ENCODE measurements around the gene CADM1.

CADM1 gene

GRCh38 chr11:115304774-115305472 is 199.3 kb downstream of the CADM1 start:
- Histone ChIP-seq H3K4me1 (ENCODE audit: control insufficient read depth, insufficient read depth, low read length) (no peaks in the 10 kb centered on the region), H3K9ac (ENCODE audit: low read length) (no peak overlapping the region), H3K27me3 (replicated peaks; ENCODE audit: control insufficient read depth, insufficient read depth, low read length) (peaks cover 8% of the 10 kb centered on the region), H3K36me3 (ENCODE audit: control insufficient read depth, insufficient read depth, low read length, severe bottlenecking) (no peaks in the 10 kb centered on the region), H3K9me3 (ENCODE audit: control insufficient read depth, low read length) (no peaks in the 10 kb centered on the region), H3K4me3 (ENCODE audit: low read length) (no peak overlapping the region)
- no peak for DNase-seq (ENCODE audit: low read depth)

- Histone ChIP-seq H3K27me3 (replicated peaks; ENCODE audit: control insufficient read depth, insufficient read depth, low read length) (peaks cover 4% of the 10 kb centered on the region), H3K4me1 (ENCODE audit: control insufficient read depth, insufficient read depth, low read length) (no peaks in the 10 kb centered on the region), H3K9me3 (ENCODE audit: control insufficient read depth, low read length) (no peaks in the 10 kb centered on the region), H3K9ac (ENCODE audit: low read length) (no peak overlapping the region), H3K4me3 (ENCODE audit: low read length) (no peak overlapping the region), H3K36me3 (ENCODE audit: control insufficient read depth, insufficient read depth, low read length, severe bottlenecking) (no peaks in the 10 kb centered on the region)
- no peak for DNase-seq (ENCODE audit: low read depth)
These were observed 200.2 kb downstream of the CADM1 start for GRCh38 chr11:115303929-115304531.

- DNase-seq (ENCODE audit: low read depth), result no peak
- Histone ChIP-seq H3K9me3 (ENCODE audit: control insufficient read depth, low read length) (no peaks in the 10 kb centered on the region), H3K4me1 (ENCODE audit: control insufficient read depth, insufficient read depth, low read length) (no peaks in the 10 kb centered on the region), H3K4me3 (ENCODE audit: low read length) (no peak overlapping the region), H3K27me3 (replicated peaks; ENCODE audit: control insufficient read depth, insufficient read depth, low read length) (peaks cover 4% of the 10 kb centered on the region), H3K36me3 (ENCODE audit: control insufficient read depth, insufficient read depth, low read length, severe bottlenecking) (no peaks in the 10 kb centered on the region), H3K9ac (ENCODE audit: low read length) (no peak overlapping the region)
These were observed 201.1 kb downstream of the CADM1 start for GRCh38 chr11:115302946-115303703.

GRCh38 chr11:115300660-115301428 is 203.4 kb downstream of the CADM1 start:
- no peak overlapping the region for H3K9ac ChIP-seq (ENCODE audit: low read length)
- H3K4me1 ChIP-seq (ENCODE audit: control insufficient read depth, insufficient read depth, low read length), result no peaks in the 10 kb centered on the region
- H3K4me3 ChIP-seq (ENCODE audit: low read length), result no peak overlapping the region
- H3K27me3 ChIP-seq (replicated peaks; ENCODE audit: control insufficient read depth, insufficient read depth, low read length), result peaks cover 4% of the 10 kb centered on the region
- H3K36me3 ChIP-seq (ENCODE audit: control insufficient read depth, insufficient read depth, low read length, severe bottlenecking), result no peaks in the 10 kb centered on the region
- peaks cover 5% of the 10 kb centered on the region for H3K9me3 ChIP-seq (ENCODE audit: control insufficient read depth, low read length)
- DNase-seq (ENCODE audit: low read depth), result no peak

- H3K4me1 ChIP-seq (ENCODE audit: control insufficient read depth, insufficient read depth, low read length), result no peaks in the 10 kb centered on the region
- H3K27me3 ChIP-seq (replicated peaks; ENCODE audit: control insufficient read depth, insufficient read depth, low read length), result no peaks in the 10 kb centered on the region
- H3K9ac ChIP-seq (ENCODE audit: low read length), result no peak overlapping the region
- H3K4me3 ChIP-seq (ENCODE audit: low read length), result no peak overlapping the region
- H3K9me3 ChIP-seq (ENCODE audit: control insufficient read depth, low read length), result peaks cover 5% of the 10 kb centered on the region
- H3K36me3 ChIP-seq (ENCODE audit: control insufficient read depth, insufficient read depth, low read length, severe bottlenecking), result no peaks in the 10 kb centered on the region
- DNase-seq (ENCODE audit: low read depth), result no peak
These were observed 205.8 kb downstream of the CADM1 start for GRCh38 chr11:115298300-115299012.

- Histone ChIP-seq H3K4me3 (ENCODE audit: low read length) (no peak overlapping the region), H3K27me3 (replicated peaks; ENCODE audit: control insufficient read depth, insufficient read depth, low read length) (no peaks in the 10 kb centered on the region), H3K9me3 (ENCODE audit: control insufficient read depth, low read length) (peaks cover 5% of the 10 kb centered on the region), H3K4me1 (ENCODE audit: control insufficient read depth, insufficient read depth, low read length) (no peaks in the 10 kb centered on the region), H3K9ac (ENCODE audit: low read length) (no peak overlapping the region), H3K36me3 (ENCODE audit: control insufficient read depth, insufficient read depth, low read length, severe bottlenecking) (no peaks in the 10 kb centered on the region)
- no peak for DNase-seq (ENCODE audit: low read depth)
These were observed 206.9 kb downstream of the CADM1 start for GRCh38 chr11:115297330-115297729.

- Histone ChIP-seq H3K4me3 (ENCODE audit: low read length) (no peak overlapping the region), H3K27me3 (replicated peaks; ENCODE audit: control insufficient read depth, insufficient read depth, low read length) (no peaks in the 10 kb centered on the region)
- DNase-seq (ENCODE audit: low read depth), result no peak
These were observed 212.9 kb downstream of the CADM1 start for GRCh38 chr11:115291325-115291724.

GRCh38 chr11:115290893-115291292 is 213.3 kb downstream of the CADM1 start:
- Histone ChIP-seq H3K9me3 (ENCODE audit: control insufficient read depth, low read length) (no peaks in the 10 kb centered on the region), H3K36me3 (ENCODE audit: control insufficient read depth, insufficient read depth, low read length, severe bottlenecking) (no peaks in the 10 kb centered on the region), H3K4me3 (ENCODE audit: low read length) (no peak overlapping the region), H3K27me3 (replicated peaks; ENCODE audit: control insufficient read depth, insufficient read depth, low read length) (no peaks in the 10 kb centered on the region), H3K4me1 (ENCODE audit: control insufficient read depth, insufficient read depth, low read length) (peaks cover 3% of the 10 kb centered on the region), H3K9ac (ENCODE audit: low read length) (no peak overlapping the region)
- DNase-seq (ENCODE audit: low read depth), result no peak

More at GRCh38 chr11:115291325-115291724, 212.9 kb downstream of the CADM1 start:
- no peaks in the 10 kb centered on the region for H3K36me3 ChIP-seq (ENCODE audit: control insufficient read depth, insufficient read depth, low read length, severe bottlenecking)
- H3K9ac ChIP-seq (ENCODE audit: low read length), result no peak overlapping the region
- no peaks in the 10 kb centered on the region for H3K9me3 ChIP-seq (ENCODE audit: control insufficient read depth, low read length)
- H3K4me1 ChIP-seq (ENCODE audit: control insufficient read depth, insufficient read depth, low read length), result peaks cover 3% of the 10 kb centered on the region

GRCh38 chr11:115290479-115290878 is 213.7 kb downstream of the CADM1 start:
- Histone ChIP-seq H3K9ac (ENCODE audit: low read length) (no peak overlapping the region), H3K9me3 (ENCODE audit: control insufficient read depth, low read length) (no peaks in the 10 kb centered on the region), H3K27me3 (replicated peaks; ENCODE audit: control insufficient read depth, insufficient read depth, low read length) (peaks cover 2% of the 10 kb centered on the region), H3K4me3 (ENCODE audit: low read length) (no peak overlapping the region), H3K4me1 (ENCODE audit: control insufficient read depth, insufficient read depth, low read length) (peaks cover 3% of the 10 kb centered on the region), H3K36me3 (ENCODE audit: control insufficient read depth, insufficient read depth, low read length, severe bottlenecking) (no peaks in the 10 kb centered on the region)
- DNase-seq (ENCODE audit: low read depth), result no peak

- DNase-seq (ENCODE audit: low read depth), result no peak
- H3K36me3 ChIP-seq (ENCODE audit: control insufficient read depth, insufficient read depth, low read length, severe bottlenecking), result no peaks in the 10 kb centered on the region
- peaks cover 3% of the 10 kb centered on the region for H3K4me1 ChIP-seq (ENCODE audit: control insufficient read depth, insufficient read depth, low read length)
- no peak overlapping the region for H3K4me3 ChIP-seq (ENCODE audit: low read length)
- H3K27me3 ChIP-seq (replicated peaks; ENCODE audit: control insufficient read depth, insufficient read depth, low read length), result peaks cover 2% of the 10 kb centered on the region
- no peak overlapping the region for H3K9ac ChIP-seq (ENCODE audit: low read length)
- H3K9me3 ChIP-seq (ENCODE audit: control insufficient read depth, low read length), result no peaks in the 10 kb centered on the region
These were observed 216.9 kb downstream of the CADM1 start for GRCh38 chr11:115287266-115287665.

All from adipocyte (in vitro differentiated cells).